Liver (tissue), 3 donors: Measurements from ENCODE around the gene RASGRP4.

Source experiments
- EGR1 ChIP-seq, 2 donors: IDR thresholded peaks; 2 replicates each; pipeline ENCODE4 v1.6.1; 2016 to 2018; ENCODE audit warnings: antibody characterized with exemption in 2 of 2, low read depth in 2 of 2
- HNF4A ChIP-seq, 2 donors: conservative IDR thresholded peaks; 2 replicates each; pipeline ENCODE4 v1.6.1; 2016; ENCODE audit warnings: antibody characterized with exemption in 2 of 2, mild to moderate bottlenecking in 2 of 2
- NR2F2 ChIP-seq: IDR thresholded peaks from 2 replicates; pipeline ENCODE4 v1.6.1; 2016; ENCODE audit warnings: antibody characterized with exemption
- RAD21 ChIP-seq, 2 donors: IDR thresholded peaks; 2 replicates each; pipeline ENCODE4 v1.6.1; 2016; ENCODE audit warnings: antibody characterized with exemption in 2 of 2, mild to moderate bottlenecking in 2 of 2
- SP1 ChIP-seq: IDR thresholded peaks from 2 replicates; pipeline ENCODE4 v1.6.1; 2018; ENCODE audit warnings: antibody characterized with exemption, mild to moderate bottlenecking
- TAF1 ChIP-seq: conservative IDR thresholded peaks from 2 replicates; pipeline ENCODE4 v1.6.1; 2016; ENCODE audit warnings: antibody characterized with exemption, mild to moderate bottlenecking
- TF ChIP-seq, protein P1 (sequence below): IDR thresholded peaks from 2 replicates; pipeline ENCODE4 v1.6.1; 2016; ENCODE audit warnings: antibody characterized with exemption, mild to moderate bottlenecking
- TF ChIP-seq, protein P2 (sequence below): fragments of 150-350 bp; IDR thresholded peaks from 2 replicates; pipeline ENCODE4 v1.5.1; 2017; ENCODE audit warnings: improper control_type of control experiment, low read depth, low read length; ENCODE audit not compliant: missing input control
- TF ChIP-seq, protein P3 (sequence below): IDR thresholded peaks from 2 replicates; pipeline ENCODE4 v1.6.1; 2016; ENCODE audit warnings: antibody characterized with exemption
- TF ChIP-seq, protein P4 (sequence below): IDR thresholded peaks from 2 replicates; pipeline ENCODE4 v1.6.1; 2016; ENCODE audit warnings: antibody characterized with exemption
- donor health status: healthy.
- donor health status: healthy.

DNA sequence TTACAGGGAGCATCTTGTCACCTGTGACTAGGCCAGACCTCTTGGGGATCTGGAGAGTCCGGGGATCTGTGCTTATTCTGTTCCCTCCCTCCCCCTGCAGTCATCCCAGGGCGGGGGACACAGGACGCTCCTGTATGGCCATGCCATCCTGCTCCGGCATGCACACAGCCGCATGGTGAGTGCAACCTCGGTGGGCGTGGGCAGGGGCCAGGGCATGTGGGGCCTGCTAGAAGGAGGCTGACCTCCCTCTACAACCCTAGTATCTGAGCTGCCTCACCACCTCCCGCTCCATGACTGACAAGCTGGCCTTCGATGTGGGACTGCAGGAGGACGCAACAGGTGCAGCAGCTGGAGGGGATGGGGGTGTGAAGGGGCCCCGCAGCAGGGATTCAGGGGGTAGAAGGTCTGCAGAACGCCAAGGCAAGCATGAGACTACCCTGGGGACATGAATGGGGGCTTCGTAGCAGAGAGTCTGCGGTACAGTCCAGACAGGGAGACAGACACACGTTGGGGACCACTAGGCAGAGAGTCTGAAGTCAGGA is 17.5 kb upstream of the RASGRP4 start:
- TF ChIP-seq, protein P1, sequence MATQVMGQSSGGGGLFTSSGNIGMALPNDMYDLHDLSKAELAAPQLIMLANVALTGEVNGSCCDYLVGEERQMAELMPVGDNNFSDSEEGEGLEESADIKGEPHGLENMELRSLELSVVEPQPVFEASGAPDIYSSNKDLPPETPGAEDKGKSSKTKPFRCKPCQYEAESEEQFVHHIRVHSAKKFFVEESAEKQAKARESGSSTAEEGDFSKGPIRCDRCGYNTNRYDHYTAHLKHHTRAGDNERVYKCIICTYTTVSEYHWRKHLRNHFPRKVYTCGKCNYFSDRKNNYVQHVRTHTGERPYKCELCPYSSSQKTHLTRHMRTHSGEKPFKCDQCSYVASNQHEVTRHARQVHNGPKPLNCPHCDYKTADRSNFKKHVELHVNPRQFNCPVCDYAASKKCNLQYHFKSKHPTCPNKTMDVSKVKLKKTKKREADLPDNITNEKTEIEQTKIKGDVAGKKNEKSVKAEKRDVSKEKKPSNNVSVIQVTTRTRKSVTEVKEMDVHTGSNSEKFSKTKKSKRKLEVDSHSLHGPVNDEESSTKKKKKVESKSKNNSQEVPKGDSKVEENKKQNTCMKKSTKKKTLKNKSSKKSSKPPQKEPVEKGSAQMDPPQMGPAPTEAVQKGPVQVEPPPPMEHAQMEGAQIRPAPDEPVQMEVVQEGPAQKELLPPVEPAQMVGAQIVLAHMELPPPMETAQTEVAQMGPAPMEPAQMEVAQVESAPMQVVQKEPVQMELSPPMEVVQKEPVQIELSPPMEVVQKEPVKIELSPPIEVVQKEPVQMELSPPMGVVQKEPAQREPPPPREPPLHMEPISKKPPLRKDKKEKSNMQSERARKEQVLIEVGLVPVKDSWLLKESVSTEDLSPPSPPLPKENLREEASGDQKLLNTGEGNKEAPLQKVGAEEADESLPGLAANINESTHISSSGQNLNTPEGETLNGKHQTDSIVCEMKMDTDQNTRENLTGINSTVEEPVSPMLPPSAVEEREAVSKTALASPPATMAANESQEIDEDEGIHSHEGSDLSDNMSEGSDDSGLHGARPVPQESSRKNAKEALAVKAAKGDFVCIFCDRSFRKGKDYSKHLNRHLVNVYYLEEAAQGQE, result no peak
- TF ChIP-seq, protein P2, sequence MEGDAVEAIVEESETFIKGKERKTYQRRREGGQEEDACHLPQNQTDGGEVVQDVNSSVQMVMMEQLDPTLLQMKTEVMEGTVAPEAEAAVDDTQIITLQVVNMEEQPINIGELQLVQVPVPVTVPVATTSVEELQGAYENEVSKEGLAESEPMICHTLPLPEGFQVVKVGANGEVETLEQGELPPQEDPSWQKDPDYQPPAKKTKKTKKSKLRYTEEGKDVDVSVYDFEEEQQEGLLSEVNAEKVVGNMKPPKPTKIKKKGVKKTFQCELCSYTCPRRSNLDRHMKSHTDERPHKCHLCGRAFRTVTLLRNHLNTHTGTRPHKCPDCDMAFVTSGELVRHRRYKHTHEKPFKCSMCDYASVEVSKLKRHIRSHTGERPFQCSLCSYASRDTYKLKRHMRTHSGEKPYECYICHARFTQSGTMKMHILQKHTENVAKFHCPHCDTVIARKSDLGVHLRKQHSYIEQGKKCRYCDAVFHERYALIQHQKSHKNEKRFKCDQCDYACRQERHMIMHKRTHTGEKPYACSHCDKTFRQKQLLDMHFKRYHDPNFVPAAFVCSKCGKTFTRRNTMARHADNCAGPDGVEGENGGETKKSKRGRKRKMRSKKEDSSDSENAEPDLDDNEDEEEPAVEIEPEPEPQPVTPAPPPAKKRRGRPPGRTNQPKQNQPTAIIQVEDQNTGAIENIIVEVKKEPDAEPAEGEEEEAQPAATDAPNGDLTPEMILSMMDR, result no peak
- TF ChIP-seq SP1 (no peak), TAF1 (no peak), HNF4A (conservative IDR thresholded peaks at IDR 0.05) (no peak), EGR1 (IDR thresholded peaks at IDR 0.05; ENCODE audit: low read depth in 2 of 2) (no peak), RAD21 (IDR thresholded peaks at IDR 0.05) (no peak), NR2F2 (no peak)
- TF ChIP-seq, protein P3, sequence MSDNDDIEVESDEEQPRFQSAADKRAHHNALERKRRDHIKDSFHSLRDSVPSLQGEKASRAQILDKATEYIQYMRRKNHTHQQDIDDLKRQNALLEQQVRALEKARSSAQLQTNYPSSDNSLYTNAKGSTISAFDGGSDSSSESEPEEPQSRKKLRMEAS, result no peak
- TF ChIP-seq, protein P4, sequence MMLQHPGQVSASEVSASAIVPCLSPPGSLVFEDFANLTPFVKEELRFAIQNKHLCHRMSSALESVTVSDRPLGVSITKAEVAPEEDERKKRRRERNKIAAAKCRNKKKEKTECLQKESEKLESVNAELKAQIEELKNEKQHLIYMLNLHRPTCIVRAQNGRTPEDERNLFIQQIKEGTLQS, result no peak
